Islet precursor cell (in vitro differentiated cells): ENCODE data around the gene C15orf39.
"Not testable (repeated sequence)": the region's sequence is repeated elsewhere in the genome, so short reads cannot be mapped to it uniquely, and the experiment has no call there.

Experiments used
- DNase-seq: peaks from one replicate; pipeline ENCODE4 v3.0.0-alpha.2; 2018

C15orf39 gene

GRCh38 chr15:75232826-75233503 lies 31.3 kb downstream of the C15orf39 start:
- no peak for DNase-seq

GRCh38 chr15:75233504-75234190 lies 32.0 kb downstream of the C15orf39 start:
- DNase-seq, result no peak

GRCh38 chr15:75234191-75234810 lies 32.6 kb downstream of the C15orf39 start:
- DNase-seq, result no peak

- DNase-seq, result no peak
These were observed 33.5 kb downstream of the C15orf39 start for GRCh38 chr15:75235051-75235673.

- DNase-seq, result no peak
These were observed 34.4 kb downstream of the C15orf39 start for GRCh38 chr15:75235760-75236729.

- no peak for DNase-seq
These were observed 35.8 kb downstream of the C15orf39 start for GRCh38 chr15:75237316-75237982.

GRCh38 chr15:75238150-75238549 lies 36.5 kb downstream of the C15orf39 start:
- no peak for DNase-seq

- not testable (repeated sequence) for DNase-seq
These were observed 44.1 kb downstream of the C15orf39 start for GRCh38 chr15:75245741-75246140.

- not testable (repeated sequence) for DNase-seq
These were observed 47.3 kb downstream of the C15orf39 start for GRCh38 chr15:75248991-75249390.

GRCh38 chr15:75249726-75250125 lies 48.0 kb downstream of the C15orf39 start:
- no peak for DNase-seq

GRCh38 chr15:75251343-75251742 lies 49.7 kb downstream of the C15orf39 start:
- peak; percentile 31 for DNase-seq

- DNase-seq, result not testable (repeated sequence)
These were observed 50.6 kb downstream of the C15orf39 start for GRCh38 chr15:75252285-75252684.

GRCh38 chr15:75258034-75258433 lies 56.4 kb downstream of the C15orf39 start, which contains the start of gene GOLGA6C:
GOLGA6C (plus strand) TSS chr15:75258334; CDS start chr15:75258599, 265 bp downstream.
- not testable (repeated sequence) for DNase-seq

GRCh38 chr15:75258620-75259343 lies 57.1 kb downstream of the C15orf39 start:
- DNase-seq, result not testable (repeated sequence)

- not testable (repeated sequence) for DNase-seq
These were observed 58.2 kb downstream of the C15orf39 start for GRCh38 chr15:75259873-75260272.
